HG02610 (cell line): ENCODE results near the gene EGR1.
"Not testable (repeated sequence)": the region's sequence is repeated elsewhere in the genome, so short reads cannot be mapped to it uniquely, and the experiment has no call there.

ENCODE experiments used
- ATAC-seq: cut with Tn5 transposase; IDR thresholded peaks from one replicate; pipeline ENCODE4 v1.9.1; 2021; ENCODE audit warnings: mild to moderate bottlenecking, moderate library complexity; ENCODE audit not compliant: unreplicated experiment

EGR1 gene

DNA sequence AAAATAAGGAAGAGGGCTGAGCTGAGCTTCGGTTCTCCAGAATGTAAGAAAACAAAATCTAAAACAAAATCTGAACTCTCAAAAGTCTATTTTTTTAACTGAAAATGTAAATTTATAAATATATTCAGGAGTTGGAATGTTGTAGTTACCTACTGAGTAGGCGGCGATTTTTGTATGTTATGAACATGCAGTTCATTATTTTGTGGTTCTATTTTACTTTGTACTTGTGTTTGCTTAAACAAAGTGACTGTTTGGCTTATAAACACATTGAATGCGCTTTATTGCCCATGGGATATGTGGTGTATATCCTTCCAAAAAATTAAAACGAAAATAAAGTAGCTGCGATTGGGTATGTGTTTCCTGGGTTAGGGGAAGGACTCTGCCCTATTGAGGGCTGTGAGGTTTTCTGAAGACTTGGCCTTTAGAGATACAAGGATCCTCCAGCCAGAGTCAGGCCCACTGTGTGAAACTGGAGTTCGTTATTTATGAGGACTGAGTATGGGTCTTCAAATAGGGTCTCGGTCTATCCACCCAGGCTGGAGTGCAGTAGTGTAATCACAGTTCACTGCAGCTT is 3.8 kb downstream of the EGR1 start:
- ATAC-seq: no peak

DNA sequence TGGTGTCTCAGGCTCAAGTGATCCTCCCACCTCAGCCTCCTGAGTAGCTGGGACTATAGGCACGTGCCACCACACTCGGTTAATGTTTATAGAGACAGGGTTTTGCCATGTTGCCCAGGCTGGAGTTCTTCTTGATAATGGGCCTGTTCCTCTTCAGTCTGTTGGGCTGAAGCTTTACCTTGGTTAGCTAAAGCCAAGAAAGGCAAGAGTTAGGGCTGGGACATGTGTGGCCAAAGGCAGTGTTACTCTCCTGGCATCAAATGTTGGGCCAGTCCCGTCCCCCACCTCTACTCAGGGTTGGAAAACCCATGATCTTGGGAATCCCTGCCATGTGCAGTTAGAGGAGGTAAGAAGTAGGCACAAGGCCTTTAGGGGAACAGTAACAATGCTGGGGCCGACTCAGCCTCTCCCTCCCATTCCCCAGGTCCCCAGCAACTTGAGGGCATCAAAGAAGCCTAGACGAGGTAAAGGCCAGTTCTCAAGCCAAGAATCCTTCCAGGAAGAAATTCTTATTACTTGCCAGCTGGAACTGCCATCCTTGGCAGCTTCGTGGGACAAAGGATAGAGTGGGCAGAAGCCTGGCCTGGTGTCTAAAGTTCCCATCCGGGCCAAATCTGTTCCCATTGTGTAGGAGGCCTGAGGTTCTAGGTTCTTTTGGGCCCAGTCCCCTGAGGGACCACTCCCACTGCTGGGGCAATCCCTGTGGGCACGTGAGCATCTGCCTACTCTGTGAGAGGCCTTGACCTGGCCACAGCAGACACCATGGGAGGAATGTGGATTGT is 4.5 kb downstream of the EGR1 start:
- ATAC-seq: no peak

DNA sequence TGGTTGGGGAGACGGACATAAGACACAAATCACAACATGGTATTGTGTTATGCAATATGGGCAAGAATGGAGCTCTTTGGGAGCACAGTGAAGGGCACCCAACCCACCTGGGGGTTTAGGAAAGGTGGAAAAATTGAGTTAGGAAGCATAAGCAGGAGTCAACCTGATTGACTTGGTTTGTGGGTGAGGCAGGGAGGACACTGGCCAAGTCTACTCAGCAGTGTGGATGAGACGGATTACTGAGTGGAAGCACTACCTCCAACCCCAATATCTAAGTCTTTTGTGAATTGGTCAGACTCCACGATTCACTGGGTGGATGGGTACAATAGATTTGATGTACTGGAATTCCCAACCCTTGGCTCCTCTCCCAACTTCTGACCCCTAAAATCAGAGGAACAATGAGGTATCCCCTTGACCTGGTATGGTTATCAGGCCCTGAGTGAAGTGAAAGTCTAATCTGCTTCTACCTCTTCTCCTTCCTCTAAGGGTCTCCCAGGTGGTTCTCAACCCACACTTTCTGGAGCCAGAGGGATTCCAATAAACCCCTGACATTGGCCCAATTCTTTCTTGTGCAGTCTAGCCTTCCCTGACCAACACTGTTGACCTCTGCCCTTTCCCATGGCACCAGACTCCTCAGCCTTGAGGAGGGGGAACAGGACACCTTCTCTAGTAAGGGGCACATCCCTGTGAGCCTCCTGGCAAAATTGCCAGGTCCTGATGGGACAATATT is 5.2 kb downstream of the EGR1 start:
- no peak for ATAC-seq

DNA sequence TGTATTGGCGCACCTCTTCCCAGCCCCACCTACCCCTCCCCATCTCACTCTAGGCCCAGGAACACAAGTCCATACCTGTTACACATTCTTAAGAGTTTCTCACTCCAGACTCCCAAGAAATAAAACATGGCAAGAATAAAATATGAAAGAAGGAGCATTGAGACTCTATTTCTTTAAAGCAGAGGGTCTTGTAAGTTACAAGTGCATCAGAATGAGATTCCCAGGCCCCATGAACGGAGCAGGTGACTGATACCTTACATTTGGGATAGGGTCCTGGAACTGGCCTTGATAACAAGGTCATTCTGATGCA is 5.7 kb downstream of the EGR1 start:
- ATAC-seq: no peak

DNA sequence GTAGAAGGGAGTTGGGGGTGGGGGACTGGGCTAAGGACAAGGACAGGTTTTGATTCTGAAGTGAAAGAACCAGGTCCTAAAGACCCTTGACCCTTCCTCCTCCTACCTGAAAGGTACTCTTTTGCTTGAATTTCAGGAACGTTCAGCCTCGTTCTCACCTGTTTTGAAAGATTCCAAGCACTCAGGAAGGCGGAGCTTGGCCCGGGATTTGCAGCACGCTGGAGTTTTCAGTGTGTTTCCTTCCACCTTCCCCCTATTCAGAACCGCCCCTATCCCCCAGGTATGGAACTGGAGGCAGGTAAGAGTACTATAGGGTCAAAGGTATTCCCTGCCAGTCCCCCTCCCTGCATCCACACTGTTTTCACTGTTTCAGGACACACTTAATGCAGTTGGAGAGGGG is 7.1 kb downstream of the EGR1 start:
- no peak for ATAC-seq

DNA sequence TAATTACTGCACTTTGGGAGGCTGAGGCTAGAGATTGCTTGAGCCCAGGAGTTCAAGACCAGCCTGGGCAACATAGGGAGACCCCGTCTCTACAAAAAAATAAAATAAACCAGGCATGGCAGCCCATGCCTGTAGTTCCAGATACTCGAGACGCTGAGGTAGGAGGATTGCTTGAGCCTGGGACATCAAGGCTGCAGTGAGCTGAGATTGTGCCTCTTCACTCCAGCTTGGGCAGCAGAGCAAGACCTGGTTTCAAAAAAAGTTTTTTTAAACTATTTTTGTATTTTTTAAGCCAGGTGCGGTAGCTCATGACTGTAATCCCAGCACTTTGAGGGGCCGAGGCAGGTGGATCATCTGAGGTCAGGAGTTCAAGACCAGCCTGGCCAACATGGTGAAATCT is 7.9 kb downstream of the EGR1 start:
- ATAC-seq: not testable (repeated sequence)

DNA sequence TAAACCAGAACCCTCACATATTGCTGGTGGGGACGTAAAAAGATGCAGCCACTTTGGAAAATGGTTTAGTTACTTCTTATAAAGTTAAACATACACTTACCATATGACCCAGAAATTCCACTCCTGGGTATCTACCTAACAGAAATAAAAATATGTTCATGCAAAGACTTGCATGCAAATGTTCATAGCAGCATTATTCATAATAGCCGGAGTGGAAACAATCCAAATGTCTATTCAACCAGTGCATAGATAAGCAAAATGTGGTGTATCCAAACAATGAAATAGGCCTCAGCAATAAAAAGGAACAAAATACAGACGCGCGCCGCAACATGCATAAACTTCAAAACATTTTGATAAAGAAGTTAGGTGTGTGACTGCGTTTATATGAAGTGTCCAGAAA is 11.6 kb downstream of the EGR1 start:
- ATAC-seq: no peak

DNA sequence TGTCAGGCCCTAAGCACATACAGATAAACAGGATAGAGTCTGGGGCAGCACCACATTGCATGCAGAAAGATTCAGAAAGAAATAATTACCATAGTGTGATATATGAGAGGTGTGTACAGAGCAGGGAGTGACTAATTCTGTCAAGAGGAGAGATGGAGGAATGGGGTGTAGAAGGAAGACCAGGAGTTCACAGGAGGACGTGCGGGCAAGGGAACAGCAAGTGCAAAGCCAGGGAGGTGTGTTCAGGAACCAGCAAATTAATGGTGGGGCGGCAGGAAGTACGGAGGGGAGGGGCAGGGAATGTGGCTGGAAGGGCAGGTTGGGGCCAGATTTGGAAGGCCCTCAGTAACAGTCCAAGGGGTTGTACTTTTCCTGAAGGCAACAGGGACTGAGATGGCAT is 17.4 kb downstream of the EGR1 start:
- no peak for ATAC-seq

DNA sequence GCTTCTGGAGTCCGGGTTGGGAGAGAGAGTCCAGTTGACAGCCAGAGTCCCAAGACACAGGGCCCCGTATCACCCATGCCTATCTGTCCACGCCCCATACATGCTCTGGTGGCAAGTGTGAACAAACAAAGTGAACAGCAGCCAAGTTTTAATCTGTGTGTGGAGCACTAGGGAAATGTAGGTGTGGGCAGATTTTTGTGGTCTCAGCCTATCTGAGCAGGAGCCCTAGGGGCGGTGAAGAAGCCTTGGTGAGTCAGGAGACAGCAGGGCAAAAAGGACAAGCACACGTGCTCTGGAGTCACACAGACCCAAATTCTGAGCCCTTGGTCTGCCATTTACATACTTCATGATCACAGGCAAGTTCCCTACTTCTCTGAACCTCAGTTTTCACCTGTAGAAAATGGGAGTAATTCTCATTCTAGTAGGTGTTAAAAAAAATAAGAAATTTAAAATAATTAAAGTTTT is 23.2 kb downstream of the EGR1 start:
- no peak for ATAC-seq

DNA sequence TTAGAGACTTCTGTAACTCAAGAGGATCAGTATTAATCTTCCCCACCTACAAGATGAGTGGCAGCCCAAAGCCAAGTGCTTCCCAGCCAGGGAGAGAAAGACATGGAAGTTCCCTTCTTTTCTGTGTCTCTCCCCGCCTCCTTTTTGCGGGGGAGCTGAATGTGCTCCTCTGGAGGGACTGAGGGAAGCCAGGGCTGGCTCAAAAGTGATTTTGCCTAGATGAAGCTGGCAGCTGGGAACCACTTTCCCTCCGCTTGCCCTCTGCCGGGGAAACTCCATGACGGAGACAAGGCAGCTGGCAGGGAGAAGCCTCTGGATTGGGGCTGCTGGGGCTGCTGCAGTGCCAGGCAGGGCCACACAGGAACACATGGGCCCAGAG is 24.4 kb downstream of the EGR1 start:
- no peak for ATAC-seq

DNA sequence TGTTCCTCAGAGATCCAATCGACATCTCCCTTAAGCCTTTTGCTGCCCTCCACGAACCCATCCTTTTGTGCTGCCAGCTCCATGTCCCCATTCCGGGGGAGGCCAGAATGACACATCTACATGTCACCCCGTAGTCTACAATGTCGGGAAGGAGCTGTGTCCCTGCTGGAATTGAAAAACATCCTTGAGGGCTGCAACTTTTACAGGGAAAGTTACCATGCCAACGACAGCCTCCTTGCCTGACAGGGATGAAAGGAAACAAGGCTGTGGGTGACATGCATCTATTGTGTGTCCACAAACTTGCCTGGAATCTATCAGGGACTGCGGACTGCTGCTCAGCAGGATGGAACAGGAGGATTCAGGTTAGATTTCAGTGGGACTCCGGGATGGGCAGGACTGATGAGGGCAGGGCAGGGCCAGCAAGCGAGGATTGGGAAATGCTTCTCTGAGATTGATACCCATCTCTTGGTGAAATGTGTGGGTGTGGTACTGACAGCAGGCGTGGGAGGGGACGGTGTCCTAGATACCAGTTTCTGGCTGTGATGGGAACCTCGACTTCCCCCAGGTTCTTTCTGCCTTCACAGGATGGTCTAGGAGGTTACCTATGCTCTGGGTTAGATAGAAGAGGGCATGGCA is 25.5 kb downstream of the EGR1 start:
- no peak for ATAC-seq

DNA sequence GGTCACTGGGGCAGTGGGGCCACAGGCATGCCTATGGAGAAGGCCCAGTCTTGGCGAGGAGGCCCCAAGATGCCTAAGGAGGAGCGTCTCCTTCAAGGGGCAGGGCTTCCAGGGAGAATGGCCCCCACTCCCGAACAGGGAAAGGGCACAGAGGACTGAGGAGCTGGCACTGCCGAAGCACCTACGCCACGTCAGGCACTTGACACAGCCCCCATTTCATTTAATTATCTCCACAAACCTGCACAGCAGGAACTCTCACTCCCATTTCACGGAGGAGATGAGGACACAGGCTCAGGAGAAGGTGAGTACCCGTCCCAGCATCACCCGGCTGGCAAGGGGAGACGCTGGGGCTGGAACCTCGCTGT is 26.0 kb downstream of the EGR1 start:
- ATAC-seq: no peak

DNA sequence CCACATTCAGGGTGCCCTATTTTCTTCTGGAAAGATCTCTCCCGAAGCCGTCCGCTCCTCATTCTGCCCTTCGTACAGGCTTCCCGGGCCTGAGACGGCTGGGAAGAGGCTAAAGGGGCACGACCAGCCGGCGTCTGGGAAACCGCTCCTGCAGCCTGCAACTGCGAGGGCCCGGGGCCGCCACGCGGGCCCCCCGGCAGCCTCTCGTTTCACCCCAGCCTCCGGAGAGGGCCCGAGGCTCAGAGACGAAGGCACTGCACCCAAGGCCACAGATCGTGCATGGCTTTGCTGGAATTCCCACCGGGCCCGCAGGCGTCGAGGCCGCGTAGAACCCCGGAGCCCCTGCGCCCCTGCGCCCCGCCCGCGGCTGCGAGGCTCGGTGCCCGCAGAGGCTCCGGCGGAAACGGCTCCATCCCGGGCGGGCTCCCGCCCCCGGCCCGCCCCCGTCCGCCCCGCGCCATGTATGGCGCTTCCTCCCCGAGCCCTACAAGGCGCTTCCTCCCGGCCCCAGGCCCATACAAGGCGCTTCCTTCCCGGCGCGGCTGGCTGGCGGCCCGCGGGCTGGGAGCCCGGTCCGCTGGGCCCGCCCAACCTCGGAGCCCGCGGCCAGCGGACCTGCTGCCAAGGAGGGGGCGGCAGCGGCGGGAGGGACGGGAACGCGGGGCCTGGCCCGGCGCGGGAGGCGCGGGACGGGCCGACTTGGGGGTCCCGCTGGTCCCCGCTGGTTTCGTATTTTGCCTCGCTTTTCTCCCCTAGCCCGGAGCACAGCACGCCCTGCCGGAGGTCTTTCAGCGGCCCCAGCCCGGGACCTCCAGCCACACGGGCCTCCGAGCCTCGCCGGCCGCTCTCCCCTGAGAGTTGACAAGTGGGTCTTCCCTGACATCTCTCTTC is 26.6 kb downstream of the EGR1 start:
- ATAC-seq: peak; percentile 99

DNA sequence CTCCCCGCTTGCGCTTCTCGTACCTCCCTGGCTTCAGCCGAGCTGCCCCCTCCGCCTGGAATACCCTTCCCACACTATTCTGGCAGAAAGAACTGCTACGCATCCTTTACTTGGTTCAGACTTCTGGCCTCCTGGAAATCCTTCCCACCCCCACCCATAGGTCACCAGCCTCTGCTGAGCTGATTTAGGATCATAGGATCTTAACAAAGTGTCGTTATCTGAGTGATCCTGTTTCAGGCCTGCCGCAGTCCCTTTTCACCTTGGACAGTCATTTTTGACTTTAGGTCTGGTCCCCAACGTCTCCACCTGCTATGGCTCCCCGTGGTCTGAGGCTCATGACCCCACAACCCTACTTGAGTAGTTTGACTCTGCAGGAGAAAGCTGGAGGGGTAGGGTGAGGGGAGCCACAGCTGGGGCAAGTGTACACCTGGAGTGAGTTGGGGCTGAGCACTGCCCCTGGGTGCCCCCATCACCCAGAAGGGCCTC is 27.3 kb downstream of the EGR1 start:
- no peak for ATAC-seq

DNA sequence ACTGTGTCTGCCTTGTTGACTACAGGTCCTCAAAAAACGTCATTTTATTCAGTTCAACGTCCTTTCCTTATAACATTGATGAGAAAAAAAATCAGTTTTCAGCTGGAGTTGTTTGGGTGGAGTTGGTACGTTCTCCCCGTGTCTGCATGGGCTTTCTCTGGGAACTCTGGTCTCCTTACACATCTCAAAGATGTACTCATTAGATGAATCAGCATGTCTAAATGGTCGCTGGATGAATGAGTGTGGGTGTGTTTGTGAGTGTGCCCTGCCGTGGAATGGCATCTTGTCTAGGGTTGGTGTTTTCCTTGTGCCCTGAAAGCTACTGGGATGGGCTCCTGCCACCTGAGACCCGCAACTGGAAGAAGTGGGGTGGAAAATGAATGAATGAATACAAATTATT is 30.1 kb downstream of the EGR1 start:
- ATAC-seq: no peak

DNA sequence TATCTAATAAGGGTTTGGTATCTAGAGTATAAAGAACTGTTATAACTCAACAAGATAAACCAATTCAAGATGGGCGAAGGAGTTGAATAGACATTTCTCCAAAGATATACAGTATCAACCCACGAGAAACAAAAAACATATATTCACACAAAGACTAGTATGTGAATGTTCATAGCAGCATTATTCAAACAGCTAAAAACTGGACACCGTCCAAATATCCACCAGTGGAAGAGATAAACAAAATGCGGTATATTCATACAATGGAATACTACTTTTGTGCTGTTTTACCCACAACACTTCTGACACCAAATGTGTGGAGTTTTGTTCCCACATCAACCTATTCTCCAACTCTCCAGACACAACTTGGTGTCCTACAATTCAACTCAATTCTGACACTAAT is 33.1 kb downstream of the EGR1 start:
- ATAC-seq: no peak

DNA sequence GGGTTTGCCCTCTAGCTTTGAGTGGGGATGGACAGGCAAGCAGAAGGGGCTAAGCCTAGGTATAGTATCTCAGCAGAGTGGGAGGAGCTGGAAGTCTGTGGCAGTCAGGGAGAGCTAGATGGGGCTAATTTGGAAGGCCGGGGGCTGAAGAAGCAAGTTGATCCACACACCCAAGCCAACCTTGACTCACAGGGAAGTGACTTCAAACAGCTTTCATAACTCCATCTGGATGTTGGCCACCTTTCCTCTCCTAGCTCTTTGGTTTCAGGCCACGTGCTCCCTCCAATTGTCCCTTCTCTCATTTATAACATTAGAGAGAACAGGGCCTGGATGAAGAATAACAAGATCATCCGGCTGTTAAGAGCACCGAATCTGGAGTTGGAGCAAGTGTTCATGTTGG is 36.8 kb downstream of the EGR1 start:
- no peak for ATAC-seq

DNA sequence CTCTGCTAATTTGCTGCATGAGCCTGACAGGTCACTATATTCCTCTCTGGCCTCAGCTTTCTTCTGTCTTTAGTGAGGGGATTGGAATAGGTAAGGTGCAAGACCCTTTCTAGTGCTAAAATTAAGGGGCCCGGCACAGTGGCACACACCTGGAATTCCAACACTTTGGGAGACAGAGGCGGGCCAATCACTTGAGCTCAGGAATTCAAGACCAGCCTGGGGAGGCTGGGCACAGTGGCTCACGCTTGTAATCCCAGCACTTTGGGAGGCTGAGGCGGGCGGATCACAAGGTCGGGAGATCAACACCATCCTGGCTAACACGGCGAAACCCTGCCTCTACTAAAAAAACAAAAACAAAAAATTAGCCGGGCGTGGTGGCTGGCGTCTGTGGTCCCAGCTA is 37.2 kb downstream of the EGR1 start:
- no peak for ATAC-seq

DNA sequence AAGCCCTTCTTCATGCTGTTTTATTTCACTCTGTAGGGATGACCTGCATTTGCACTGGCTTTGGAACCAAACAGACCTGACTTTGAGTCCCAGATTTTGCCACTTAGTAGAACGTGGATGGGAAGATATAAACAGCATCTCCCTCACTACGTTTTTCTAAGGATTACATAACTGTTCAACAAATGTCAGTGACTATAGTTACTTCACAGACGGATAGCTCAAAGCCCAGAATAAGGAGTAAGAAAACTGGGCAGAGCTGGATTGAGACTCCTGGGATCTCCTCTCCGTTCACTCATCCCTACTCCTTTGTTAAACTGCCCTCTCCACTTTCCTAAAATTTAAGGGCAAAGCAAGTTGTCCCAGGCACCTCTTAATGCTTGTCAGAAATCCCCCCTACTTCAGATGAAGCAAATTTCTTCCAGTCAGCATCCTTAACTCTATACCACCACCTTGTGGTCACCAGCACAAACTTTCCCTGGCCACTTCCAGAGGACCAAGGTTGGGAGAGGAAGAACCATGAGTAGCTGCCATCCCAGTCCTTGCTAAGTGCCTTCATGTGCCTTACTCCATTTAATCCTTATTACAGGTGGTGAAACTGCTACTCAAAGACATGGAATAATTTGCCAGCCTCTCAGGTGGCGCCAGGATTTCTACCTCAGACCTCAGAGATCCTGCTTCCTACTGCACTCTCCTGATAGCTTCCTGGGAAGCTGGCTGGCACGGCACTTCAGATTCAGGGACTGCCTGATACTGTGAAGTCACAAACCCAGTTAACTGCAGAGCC is 38.4 kb downstream of the EGR1 start:
- ATAC-seq: no peak

DNA sequence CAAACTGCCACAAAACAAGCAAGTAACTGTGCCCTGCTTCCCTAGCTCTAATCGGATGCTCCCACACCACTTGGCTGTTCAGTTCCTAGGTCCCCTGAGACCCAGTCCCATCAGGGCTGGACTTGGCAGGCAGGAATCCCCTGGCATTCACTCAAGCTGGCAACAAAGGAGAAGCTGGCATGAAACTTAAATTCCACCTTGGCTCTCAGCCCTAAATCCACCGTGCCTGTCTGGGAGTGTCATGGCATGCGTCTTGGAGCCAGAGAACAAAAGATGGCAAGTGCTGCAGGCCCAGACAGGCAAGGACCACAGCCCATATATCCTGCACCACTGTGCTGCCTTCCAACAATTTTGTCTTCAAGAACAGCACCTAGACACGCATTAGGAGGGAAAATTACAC is 39.5 kb downstream of the EGR1 start:
- ATAC-seq: no peak
